Vagina (tissue), 2 donors: Measurements from ENCODE around the gene DIP2B.

Source experiments
- POLR2A ChIP-seq, 2 donors: fragments of 450-650 bp; IDR thresholded peaks; one replicate each; pipeline ENCODE4 v1.6.1; 2017; ENCODE audit warnings: antibody characterized with exemption in 2 of 2, mild to moderate bottlenecking in 2 of 2, moderate library complexity in 2 of 2
- POLR2AphosphoS5 ChIP-seq, 2 donors: sonication (generic); formaldehyde crosslinking; IDR thresholded peaks; one replicate each; pipeline ENCODE4 v1.9.0; 2017; ENCODE audit warnings: antibody characterized with exemption in 2 of 2, mild to moderate bottlenecking in 2 of 2, low read depth in 1 of 2; ENCODE audit not compliant: insufficient read depth in 1 of 2
- TF ChIP-seq, protein P1 (sequence below), 3 experiments: fragments of 450-650 bp in 2 of 3; fragments of 200-600 bp in 1 of 3; sonication (generic) in 1 of 3; IDR thresholded peaks; one replicate each; pipeline ENCODE4 v1.5.1; 2017 to 2019; ENCODE audit warnings: antibody characterized with exemption in 3 of 3, mild to moderate bottlenecking in 2 of 3, moderate library complexity in 2 of 3

DNA sequence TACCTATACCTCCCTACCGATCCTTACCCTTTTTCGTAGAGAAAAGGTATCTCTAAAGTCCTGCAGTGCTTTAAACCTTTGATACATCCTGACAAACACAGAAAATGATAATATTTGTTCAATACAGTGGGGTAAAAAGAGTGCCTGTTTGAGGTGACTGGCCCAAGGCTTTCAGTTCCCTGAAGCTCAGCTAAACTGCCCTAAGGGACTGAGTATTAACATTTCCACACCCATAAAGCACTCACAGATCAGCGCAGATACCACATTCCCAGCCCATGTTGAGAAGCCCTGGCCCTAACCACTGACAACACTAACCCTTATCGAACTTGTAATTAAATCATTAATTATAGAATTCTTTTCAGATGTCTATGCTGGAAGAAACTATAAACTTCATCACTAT is 108.7 kb downstream of the DIP2B start:
- TF ChIP-seq, protein P1, sequence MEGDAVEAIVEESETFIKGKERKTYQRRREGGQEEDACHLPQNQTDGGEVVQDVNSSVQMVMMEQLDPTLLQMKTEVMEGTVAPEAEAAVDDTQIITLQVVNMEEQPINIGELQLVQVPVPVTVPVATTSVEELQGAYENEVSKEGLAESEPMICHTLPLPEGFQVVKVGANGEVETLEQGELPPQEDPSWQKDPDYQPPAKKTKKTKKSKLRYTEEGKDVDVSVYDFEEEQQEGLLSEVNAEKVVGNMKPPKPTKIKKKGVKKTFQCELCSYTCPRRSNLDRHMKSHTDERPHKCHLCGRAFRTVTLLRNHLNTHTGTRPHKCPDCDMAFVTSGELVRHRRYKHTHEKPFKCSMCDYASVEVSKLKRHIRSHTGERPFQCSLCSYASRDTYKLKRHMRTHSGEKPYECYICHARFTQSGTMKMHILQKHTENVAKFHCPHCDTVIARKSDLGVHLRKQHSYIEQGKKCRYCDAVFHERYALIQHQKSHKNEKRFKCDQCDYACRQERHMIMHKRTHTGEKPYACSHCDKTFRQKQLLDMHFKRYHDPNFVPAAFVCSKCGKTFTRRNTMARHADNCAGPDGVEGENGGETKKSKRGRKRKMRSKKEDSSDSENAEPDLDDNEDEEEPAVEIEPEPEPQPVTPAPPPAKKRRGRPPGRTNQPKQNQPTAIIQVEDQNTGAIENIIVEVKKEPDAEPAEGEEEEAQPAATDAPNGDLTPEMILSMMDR (IDR thresholded peaks at IDR 0.05): no peak
- TF ChIP-seq POLR2A (IDR thresholded peaks at IDR 0.05): no peak
- no peak for TF ChIP-seq POLR2AphosphoS5 (IDR thresholded peaks at IDR 0.05; ENCODE audit: insufficient read depth in 1 of 2, low read depth in 1 of 2)
